ENCODE measurements around the gene STARD5.

DNA sequence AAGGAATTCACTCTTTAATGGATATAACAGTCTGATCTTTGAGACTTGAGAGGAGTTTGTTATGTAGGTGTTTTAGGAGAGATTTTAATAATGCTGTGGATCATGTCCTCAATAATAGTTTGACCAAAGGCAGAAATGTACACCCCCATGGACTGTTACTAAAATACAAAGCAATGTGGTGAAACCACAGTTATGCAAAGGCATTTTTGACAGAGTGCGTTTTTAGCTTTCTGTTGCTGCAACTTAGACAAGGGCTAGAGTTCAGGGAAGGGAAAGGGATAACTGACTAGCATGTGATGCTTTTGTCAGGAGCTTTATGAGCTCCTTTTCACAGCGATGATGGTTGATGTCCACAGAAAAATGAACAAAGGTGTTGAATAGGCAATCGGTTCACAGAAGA lies 3.6 kb upstream of the STARD5 start:
- TF ChIP-seq, protein P1, sequence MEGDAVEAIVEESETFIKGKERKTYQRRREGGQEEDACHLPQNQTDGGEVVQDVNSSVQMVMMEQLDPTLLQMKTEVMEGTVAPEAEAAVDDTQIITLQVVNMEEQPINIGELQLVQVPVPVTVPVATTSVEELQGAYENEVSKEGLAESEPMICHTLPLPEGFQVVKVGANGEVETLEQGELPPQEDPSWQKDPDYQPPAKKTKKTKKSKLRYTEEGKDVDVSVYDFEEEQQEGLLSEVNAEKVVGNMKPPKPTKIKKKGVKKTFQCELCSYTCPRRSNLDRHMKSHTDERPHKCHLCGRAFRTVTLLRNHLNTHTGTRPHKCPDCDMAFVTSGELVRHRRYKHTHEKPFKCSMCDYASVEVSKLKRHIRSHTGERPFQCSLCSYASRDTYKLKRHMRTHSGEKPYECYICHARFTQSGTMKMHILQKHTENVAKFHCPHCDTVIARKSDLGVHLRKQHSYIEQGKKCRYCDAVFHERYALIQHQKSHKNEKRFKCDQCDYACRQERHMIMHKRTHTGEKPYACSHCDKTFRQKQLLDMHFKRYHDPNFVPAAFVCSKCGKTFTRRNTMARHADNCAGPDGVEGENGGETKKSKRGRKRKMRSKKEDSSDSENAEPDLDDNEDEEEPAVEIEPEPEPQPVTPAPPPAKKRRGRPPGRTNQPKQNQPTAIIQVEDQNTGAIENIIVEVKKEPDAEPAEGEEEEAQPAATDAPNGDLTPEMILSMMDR (IDR thresholded peaks at IDR 0.05): no peak
- TF ChIP-seq EZH2phosphoT487 (IDR thresholded peaks at IDR 0.05) (no peak), EZH2 (IDR thresholded peaks at IDR 0.05) (no peak)
